ENCODE measurements around the gene ATRIP. TPM values are rescaled to one million over a fixed set of nuclear protein-coding genes. Genes with fewer than 3 reads are reported as not detected.

ATRIP gene
- total and polyA plus RNA-seq, 4 experiments from 2014 or later = 11.3 to 15.4 (median 15.1) TPM

- Mint-ChIP-seq H3K4me3 (no peak overlapping the region), H3K9me3 (no peaks in the 10 kb centered on the region), H3K4me1 (peaks cover 28 to 55% (median 44%) of the 10 kb centered on the region in 4 donors), H3K36me3 (peaks cover 28 to 47% of the 10 kb centered on the region in 2 donors), H3K27ac (peak overlapping the region in 5 of 7 donors; percentile 85 to 98 (median 95)), H3K27me3 (no peaks in the 10 kb centered on the region)
- Histone ChIP-seq H3K36me3 (ENCODE audit: insufficient read depth, low read length) (peaks cover 27% of the 10 kb centered on the region), H3K27me3 (ENCODE audit: insufficient read depth, low read length) (no peaks in the 10 kb centered on the region), H3K27ac (ENCODE audit: low read depth, low read length) (no peak overlapping the region), H3K4me1 (ENCODE audit: insufficient read depth, low read length) (peaks cover 45% of the 10 kb centered on the region), H3K4me3 (ENCODE audit: low read length in 2 of 2) (no peak overlapping the region), H3K9me3 (ENCODE audit: control insufficient read depth in 1 of 2, low read length in 2 of 2) (no peaks in the 10 kb centered on the region)
- intact Hi-C loops (cut with micrococcal nuclease) = no loop called here
- DNase-seq = no peak
- ChIA-PET POLR2A (ENCODE audit: partially characterized antibody) (interaction anchor here (1.3 to 6.4 kb wide), 6 partner anchors 8 to 97 kb away, joined by 3 to 60 read pairs (median 15); partner anchors contain the start of genes ATRIP, CCDC51 and TMA7), CTCF (ENCODE audit: partially characterized antibody) (interaction anchor here (1.2 to 3.7 kb wide), 5 partner anchors 29 to 93 kb away, joined by 3 to 18 read pairs (median 6); no protein-coding TSS in a partner anchor)
These were observed 18.2 kb downstream of the ATRIP start for GRCh38 chr3:48464713-48465221.

GRCh38 chr3:48465237-48465530, 18.6 kb downstream of the ATRIP start:
- no peak overlapping the region for H3K4me3 ChIP-seq (ENCODE audit: low read length in 2 of 2)
- H3K9me3 ChIP-seq (ENCODE audit: control insufficient read depth in 1 of 2, low read length in 2 of 2) = no peaks in the 10 kb centered on the region
- Mint-ChIP-seq H3K27ac (peak overlapping the region; percentile 92 to 98 (median 96)), H3K9me3 (no peaks in the 10 kb centered on the region), H3K4me3 (peak overlapping the region; percentile 31 to 94 (median 90)), H3K27me3 (no peaks in the 10 kb centered on the region), H3K36me3 (peaks cover 27 to 48% of the 10 kb centered on the region in 2 donors), H3K4me1 (peaks cover 31 to 59% (median 48%) of the 10 kb centered on the region in 4 donors)
- no peak for DNase-seq
- H3K36me3 ChIP-seq (ENCODE audit: insufficient read depth, low read length) = peaks cover 23% of the 10 kb centered on the region
- peak overlapping the region; percentile 86 for H3K27ac ChIP-seq (ENCODE audit: low read depth, low read length)
- peaks cover 50% of the 10 kb centered on the region for H3K4me1 ChIP-seq (ENCODE audit: insufficient read depth, low read length)
- no peaks in the 10 kb centered on the region for H3K27me3 ChIP-seq (ENCODE audit: insufficient read depth, low read length)
- CTCF ChIA-PET (ENCODE audit: partially characterized antibody) = interaction anchor here (1.2 to 4.9 kb wide), 4 partner anchors 12 to 93 kb away, joined by 3 to 34 read pairs (median 6); no protein-coding TSS in a partner anchor
- intact Hi-C loops (cut with micrococcal nuclease) = no loop called here
- POLR2A ChIA-PET (ENCODE audit: partially characterized antibody) = interaction anchor here (0.6 to 6.4 kb wide), 8 partner anchors 8 to 97 kb away, joined by 3 to 60 read pairs (median 15); partner anchors contain the start of genes ATRIP, CCDC51, SHISA5 and TMA7

- Mint-ChIP-seq H3K27ac (peak overlapping the region; percentile 92 to 98 (median 96)), H3K36me3 (peaks cover 22 to 44% of the 10 kb centered on the region in 2 donors), H3K27me3 (no peaks in the 10 kb centered on the region), H3K4me3 (peak overlapping the region; percentile 87 to 94 (median 90)), H3K9me3 (no peaks in the 10 kb centered on the region), H3K4me1 (peaks cover 30 to 58% (median 49%) of the 10 kb centered on the region in 4 donors)
- Histone ChIP-seq H3K36me3 (ENCODE audit: insufficient read depth, low read length) (peaks cover 20% of the 10 kb centered on the region), H3K27me3 (ENCODE audit: insufficient read depth, low read length) (no peaks in the 10 kb centered on the region), H3K27ac (ENCODE audit: low read depth, low read length) (peak overlapping the region; percentile 86), H3K4me1 (ENCODE audit: insufficient read depth, low read length) (peaks cover 55% of the 10 kb centered on the region), H3K4me3 (ENCODE audit: low read length in 2 of 2) (peak overlapping the region; percentile 69 to 94), H3K9me3 (ENCODE audit: control insufficient read depth in 1 of 2, low read length in 2 of 2) (no peaks in the 10 kb centered on the region)
- CTCF ChIA-PET (ENCODE audit: partially characterized antibody) = interaction anchor here (0.9 to 4.9 kb wide), 11 partner anchors 11 to 65 kb away, joined by 3 to 34 read pairs (median 5); partner anchors contain the start of gene SHISA5
- POLR2A ChIA-PET (ENCODE audit: partially characterized antibody) = interaction anchor here (0.6 to 6.4 kb wide), 19 partner anchors 7 to 96 kb away, joined by 3 to 60 read pairs (median 5); partner anchors contain the start of genes ATRIP, CCDC51, SHISA5 and TMA7
- intact Hi-C loops (cut with micrococcal nuclease) = loop anchor here (1.0 to 2.0 kb wide), 4 partner anchors 14 to 91 kb away; partner anchors contain the start of gene PFKFB4
- DNase-seq = peak; percentile 78 to 83 (median 79)
These were observed 19.2 kb downstream of the ATRIP start for GRCh38 chr3:48465531-48466378.

- H3K9me3 ChIP-seq (ENCODE audit: control insufficient read depth in 1 of 2, low read length in 2 of 2) = no peaks in the 10 kb centered on the region
- no peaks in the 10 kb centered on the region for H3K27me3 ChIP-seq (ENCODE audit: insufficient read depth, low read length)
- peaks cover 20% of the 10 kb centered on the region for H3K36me3 ChIP-seq (ENCODE audit: insufficient read depth, low read length)
- Mint-ChIP-seq H3K27ac (peak overlapping the region; percentile 92 to 98 (median 96)), H3K4me1 (peaks cover 26 to 56% (median 47%) of the 10 kb centered on the region in 4 donors), H3K27me3 (no peaks in the 10 kb centered on the region), H3K4me3 (peak overlapping the region; percentile 87 to 94 (median 90)), H3K36me3 (peaks cover 17 to 37% of the 10 kb centered on the region in 2 donors), H3K9me3 (no peaks in the 10 kb centered on the region)
- DNase-seq = peak in 4 of 5 donors; percentile 23 to 61 (median 24)
- ChIA-PET CTCF (ENCODE audit: partially characterized antibody) (interaction anchor here (0.8 to 4.9 kb wide), 15 partner anchors 11 to 83 kb away, joined by 3 to 34 read pairs (median 4); partner anchors contain the start of genes CCDC51, SHISA5 and TMA7), POLR2A (ENCODE audit: partially characterized antibody) (interaction anchor here (0.6 to 6.4 kb wide), 21 partner anchors 9 to 92 kb away, joined by 3 to 60 read pairs (median 3); partner anchors contain the start of genes ATRIP, CCDC51, PFKFB4 and SHISA5)
- peak overlapping the region; percentile 86 for H3K27ac ChIP-seq (ENCODE audit: low read depth, low read length)
- intact Hi-C loops (cut with micrococcal nuclease) = loop anchor here (1.0 to 2.0 kb wide), 5 partner anchors 13 to 90 kb away; partner anchors contain the start of gene PFKFB4
- H3K4me3 ChIP-seq (ENCODE audit: low read length in 2 of 2) = peak overlapping the region; percentile 69 to 94
- peaks cover 63% of the 10 kb centered on the region for H3K4me1 ChIP-seq (ENCODE audit: insufficient read depth, low read length)
These were observed 20.0 kb downstream of the ATRIP start for GRCh38 chr3:48466386-48467109.

GRCh38 chr3:48467110-48467454, 20.5 kb downstream of the ATRIP start:
- POLR2A ChIA-PET (ENCODE audit: partially characterized antibody) = interaction anchor here (0.8 to 6.4 kb wide), 17 partner anchors 10 to 91 kb away, joined by 3 to 60 read pairs (median 4); partner anchors contain the start of genes ATRIP, CCDC51, PFKFB4 and SHISA5
- Histone ChIP-seq H3K4me1 (ENCODE audit: insufficient read depth, low read length) (peaks cover 69% of the 10 kb centered on the region), H3K9me3 (ENCODE audit: control insufficient read depth in 1 of 2, low read length in 2 of 2) (no peaks in the 10 kb centered on the region), H3K27ac (ENCODE audit: low read depth, low read length) (peak overlapping the region; percentile 86), H3K4me3 (ENCODE audit: low read length in 2 of 2) (peak overlapping the region; percentile 69 to 94), H3K36me3 (ENCODE audit: insufficient read depth, low read length) (peaks cover 20% of the 10 kb centered on the region), H3K27me3 (ENCODE audit: insufficient read depth, low read length) (no peaks in the 10 kb centered on the region)
- Mint-ChIP-seq H3K9me3 (no peaks in the 10 kb centered on the region), H3K27ac (peak overlapping the region; percentile 92 to 98 (median 96)), H3K36me3 (peaks cover 17 to 37% of the 10 kb centered on the region in 2 donors), H3K4me1 (peaks cover 26 to 56% (median 47%) of the 10 kb centered on the region in 4 donors), H3K27me3 (no peaks in the 10 kb centered on the region), H3K4me3 (peak overlapping the region; percentile 87 to 94 (median 90))
- no peak for DNase-seq
- CTCF ChIA-PET (ENCODE audit: partially characterized antibody) = interaction anchor here (0.8 to 4.9 kb wide), 12 partner anchors 11 to 82 kb away, joined by 3 to 34 read pairs (median 4); partner anchors contain the start of genes CCDC51, SHISA5 and TMA7
- intact Hi-C loops (cut with micrococcal nuclease) = loop anchor here (1.0 to 2.0 kb wide), 2 partner anchors 38 to 90 kb away; partner anchors contain the start of gene PFKFB4

Measured in CD4-positive, alpha-beta memory T cell (primary cell).